Activated CD8-positive, alpha-beta memory T cell treated with anti-CD3 and anti-CD28 coated beads, Interleukin-2, amount 50 U/mL, for 1 hour (primary cell): Measurements from ENCODE around the gene REX1BD.

Source experiments
- DNase-seq: peaks from one replicate; pipeline ENCODE4 v3.0.0-alpha.2; 2020; ENCODE audit errors: extremely low read depth

Gene REX1BD

DNA sequence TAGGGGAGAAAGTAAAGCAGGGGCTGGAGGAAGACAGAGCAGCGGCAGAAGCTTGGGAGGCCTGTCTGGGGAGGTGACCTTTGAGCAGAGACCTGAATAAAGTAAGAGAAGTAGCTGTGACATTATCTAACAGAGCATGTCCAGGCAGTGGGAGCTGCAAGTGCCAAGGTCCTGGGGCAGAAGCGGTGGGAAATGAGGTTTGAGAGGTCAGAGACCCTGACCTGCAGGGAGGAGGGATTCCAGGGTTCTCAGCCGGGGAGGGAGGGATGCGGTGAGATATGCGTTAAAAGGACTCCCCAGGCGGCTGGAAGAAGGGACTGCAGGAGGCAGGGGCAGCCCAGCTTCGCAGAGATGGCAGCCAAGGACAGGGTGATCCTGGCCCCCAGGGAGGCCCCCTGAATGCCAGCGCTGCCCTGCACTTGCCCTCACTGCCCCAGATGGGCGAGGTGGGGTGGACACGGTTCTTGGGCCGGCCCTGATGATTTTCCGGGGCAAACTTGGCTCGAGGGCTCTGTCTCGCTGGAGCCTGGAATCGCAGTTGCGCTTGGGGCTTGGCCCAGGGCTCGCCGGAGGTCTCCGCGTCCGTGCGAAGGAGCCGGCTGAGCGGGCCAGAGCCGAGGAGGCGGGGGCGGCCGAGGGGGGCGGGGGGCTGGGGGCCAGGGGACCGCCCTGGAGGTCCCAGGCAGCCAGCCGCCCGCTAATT lies 14.8 kb downstream of the REX1BD start:
- DNase-seq, result no peak

DNA sequence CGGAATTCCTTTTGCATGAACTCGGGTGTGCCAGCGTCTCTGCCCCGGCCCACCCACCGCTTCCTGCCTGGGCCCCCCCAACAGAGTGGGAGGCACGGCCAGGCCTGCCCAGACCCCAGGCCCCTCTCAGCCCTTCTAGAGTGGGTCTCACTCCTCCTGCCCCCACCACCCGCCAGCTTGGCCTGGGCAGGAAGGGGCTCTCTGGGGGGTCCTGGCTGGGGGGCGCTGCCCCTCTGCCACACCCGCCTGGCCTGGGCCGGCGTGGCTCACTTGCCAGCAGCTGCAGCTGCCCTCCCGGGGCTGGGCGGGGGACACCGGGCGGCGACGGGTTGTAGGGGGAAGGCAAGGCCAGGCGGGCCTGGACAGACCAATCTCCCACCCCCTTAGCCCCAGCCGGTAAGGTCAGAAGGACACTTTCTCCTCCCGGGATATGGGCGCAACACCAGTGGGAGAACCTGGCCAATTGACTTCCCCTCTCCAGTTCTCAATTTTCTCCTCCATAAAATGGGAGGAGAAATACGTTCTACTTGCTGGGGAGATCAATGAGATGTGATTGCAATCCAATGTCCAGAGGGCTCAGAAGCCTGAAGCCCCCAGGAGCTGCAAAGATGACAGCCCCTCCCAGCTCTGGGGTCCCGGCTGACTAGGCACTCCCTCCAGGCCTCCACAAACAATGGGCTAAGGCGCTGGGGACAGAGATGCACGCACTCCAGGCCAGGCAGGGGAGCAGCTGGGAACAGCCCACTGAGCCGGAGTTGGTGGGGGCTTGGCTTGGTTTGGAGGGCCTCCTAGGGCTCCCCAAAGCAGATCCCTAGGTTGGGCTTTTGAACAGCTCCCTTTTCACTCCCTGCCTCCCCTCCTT lies 15.6 kb downstream of the REX1BD start:
- no peak for DNase-seq

DNA sequence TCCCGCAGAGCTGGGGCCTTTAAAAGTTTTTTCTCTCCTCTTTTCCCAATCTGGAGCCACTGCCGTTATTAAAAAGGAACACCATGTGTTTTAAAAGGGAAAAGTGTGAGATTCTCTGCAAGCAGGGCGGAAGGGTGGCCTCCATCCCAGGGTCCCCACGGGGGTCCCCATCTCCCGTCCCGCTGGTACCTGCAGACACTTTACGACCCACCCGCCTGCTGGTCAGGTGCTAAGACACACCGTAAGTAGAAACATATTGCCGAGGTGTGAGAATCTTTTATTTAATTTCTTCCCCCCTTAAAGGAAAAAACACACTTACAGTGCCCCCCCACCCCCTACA lies 16.2 kb downstream of the REX1BD start:
- DNase-seq, result no peak

DNA sequence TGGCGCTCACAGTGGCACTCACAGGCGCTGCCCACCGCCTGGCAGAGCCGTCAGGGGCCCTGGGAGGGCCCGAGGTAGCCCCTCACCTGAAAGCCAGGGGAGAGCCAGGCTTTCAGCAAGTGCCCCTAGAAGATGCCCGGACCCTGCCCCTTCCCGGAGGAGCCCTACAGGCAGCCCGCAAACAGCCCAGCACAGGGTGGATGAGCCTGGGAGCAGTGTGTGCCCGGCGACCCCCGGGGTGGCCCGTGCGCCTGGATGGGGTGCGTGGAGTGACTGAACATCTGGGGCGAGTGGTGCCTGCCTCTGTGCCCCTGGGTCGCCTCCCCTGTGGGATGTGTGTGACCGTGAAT lies 16.6 kb downstream of the REX1BD start:
- no peak for DNase-seq

DNA sequence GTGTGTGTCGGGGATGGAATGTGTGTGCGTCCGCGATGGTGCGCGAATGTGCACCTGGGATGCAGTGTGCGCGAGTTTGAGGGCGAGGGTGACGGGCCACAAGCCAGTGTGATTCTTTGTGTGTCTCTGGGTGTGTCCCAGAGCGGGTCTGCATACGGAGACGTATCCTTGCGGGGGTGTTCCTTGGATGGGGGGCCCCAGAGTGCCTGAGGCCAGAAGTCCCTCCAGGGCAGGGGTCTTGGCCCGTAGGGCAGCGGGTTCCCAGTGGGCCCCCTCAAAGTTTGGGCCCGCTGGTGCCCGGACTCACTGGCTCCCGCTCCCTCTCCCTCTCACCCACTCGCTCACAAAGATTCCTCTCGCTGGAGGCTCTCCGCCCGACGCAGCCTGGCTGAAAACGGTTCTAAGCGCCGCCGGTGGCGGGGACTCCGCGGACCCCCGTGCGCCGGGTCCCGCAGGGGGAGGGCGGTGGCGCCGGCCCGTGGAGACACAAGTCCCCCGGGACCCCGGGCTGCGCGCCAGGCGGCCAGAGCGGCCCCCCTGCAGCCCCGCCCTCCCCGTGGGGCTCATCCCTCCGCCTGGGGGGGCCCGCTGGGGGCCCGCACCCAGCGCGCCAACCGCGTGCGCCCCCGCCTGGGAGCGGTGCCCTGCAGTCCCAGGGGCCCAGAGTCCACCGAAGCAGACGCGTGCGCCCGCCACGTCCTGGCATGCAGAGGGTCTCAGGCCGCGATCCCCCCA lies 17.1 kb downstream of the REX1BD start:
- no peak for DNase-seq

DNA sequence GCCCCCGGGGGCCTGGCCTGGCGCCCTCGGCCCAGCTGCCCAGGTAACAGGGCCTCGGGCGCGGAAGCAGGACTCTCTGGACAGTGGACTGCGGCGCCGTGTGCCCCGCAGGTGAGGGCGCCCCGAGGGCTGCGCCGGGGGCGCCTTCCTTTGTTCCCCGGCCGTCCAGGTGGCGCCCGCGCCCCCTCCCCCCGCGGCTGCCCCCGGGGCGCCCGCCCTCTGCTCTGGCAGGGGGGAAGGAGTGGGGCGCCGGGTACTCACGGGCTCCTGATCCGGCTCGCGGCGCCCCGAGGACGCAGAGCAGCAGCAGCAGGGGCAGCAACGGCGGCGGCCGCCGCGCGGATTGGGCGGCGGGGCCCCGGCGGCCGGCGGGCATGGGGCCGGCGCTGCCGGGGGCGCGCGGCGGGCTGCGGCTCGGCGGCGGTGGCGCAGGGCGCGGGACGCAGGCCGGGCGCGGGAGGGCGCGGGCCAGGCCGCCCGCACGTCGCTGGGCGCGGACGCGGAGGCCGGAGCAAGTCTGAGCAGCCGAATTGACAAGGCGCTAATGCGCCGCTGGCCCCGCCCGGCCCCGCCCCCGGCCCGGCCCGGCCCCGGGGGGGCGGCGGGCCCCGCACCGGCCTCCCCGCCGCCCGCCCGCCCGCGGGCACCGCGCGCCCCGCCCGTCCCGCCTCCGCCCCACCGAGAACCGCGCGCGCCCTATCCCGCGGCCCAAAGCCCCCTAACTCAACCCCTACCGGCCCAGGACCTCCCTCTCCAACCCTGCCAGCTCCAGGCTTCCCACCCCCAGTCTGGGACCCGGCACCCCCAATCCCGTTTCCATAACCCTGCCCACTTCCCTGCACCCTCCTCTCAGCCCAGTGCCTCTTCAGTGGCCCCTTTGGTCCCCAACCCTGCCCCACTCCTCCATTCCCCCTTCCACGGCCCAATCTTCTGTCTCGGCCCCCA lies 18.0 kb downstream of the REX1BD start, which contains the start of gene CRLF1:
TSS of gene CRLF1 (minus strand) at position 519 of the 945 bp plus-strand sequence. CDS start at position 376, 143 bp downstream.
- DNase-seq, result no peak

DNA sequence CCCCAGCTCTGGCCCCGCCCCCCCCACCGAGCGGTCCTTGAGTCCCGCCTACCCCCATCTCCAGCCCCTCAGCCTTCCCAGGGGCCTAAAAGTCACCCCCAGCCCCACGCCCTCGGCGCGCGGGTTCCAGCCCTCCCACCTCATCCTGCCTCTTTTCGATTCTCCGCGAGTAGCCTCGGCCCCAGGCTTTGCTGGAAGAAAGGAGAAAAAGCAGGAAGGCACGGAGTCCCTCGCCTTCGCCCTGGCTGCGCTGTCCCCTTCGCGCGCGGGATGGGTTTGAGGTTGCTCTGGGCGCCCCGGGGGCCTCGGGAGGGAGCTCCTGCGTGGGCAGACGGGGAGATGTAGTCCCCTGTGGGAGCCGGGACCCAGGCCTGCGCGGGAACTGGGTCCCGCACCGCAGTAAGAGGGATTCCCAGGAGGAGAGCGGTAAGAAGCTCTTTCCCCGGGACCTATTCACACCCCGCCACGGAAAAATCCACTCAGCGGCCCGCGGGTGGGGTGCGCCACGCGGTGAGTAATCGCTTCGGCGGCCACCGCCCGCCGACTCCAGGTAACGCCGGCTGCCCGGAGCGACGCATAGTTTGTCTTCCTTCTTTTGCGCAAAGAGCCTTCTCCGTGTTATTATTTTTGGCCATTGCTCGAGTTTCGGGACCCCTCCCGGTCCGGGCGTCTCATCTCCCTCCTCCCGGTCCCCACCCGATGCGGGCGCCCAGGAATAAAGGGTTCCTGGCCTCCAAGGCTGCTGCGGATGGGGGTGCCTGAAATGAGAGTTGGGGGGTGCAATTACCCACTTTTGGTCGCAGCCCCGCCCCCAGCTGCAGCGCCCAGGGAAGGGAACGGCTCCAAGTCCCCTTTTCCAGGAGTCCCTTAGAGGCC lies 18.9 kb downstream of the REX1BD start:
- DNase-seq, result no peak

DNA sequence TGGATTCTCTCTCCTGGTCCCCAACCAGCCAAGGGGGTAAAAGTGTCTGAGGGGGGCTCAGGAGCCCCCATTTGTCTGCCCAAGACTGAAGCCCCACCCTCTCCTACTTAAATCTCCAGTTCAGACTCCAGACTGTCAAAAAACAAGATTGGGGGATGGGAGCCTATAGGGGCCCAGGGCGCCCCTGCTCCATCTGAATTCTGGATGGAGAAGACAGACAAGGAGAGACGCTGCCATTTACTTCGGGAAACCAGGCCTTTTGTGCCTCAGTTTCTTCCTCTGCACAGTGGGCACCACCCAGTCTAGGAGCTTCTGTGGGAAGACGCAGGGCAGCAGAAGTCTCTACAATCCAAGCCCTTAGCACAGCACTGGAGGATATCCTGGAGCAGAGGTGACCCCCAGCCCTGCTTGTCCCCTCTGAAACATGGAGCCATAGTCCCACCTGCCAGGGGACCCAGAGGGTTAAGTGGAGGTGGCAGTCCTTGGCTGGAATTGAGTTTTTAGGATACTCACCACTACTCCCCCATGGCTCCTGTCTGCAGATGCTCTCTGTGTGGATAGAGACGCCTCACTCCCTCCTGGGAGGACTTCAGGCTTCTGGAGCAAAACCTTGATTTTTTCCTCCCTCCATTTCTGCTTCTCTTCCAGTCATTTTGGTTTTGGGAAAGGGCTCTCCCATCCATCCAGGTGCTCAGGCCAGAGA lies 19.7 kb downstream of the REX1BD start:
- DNase-seq, result no peak

DNA sequence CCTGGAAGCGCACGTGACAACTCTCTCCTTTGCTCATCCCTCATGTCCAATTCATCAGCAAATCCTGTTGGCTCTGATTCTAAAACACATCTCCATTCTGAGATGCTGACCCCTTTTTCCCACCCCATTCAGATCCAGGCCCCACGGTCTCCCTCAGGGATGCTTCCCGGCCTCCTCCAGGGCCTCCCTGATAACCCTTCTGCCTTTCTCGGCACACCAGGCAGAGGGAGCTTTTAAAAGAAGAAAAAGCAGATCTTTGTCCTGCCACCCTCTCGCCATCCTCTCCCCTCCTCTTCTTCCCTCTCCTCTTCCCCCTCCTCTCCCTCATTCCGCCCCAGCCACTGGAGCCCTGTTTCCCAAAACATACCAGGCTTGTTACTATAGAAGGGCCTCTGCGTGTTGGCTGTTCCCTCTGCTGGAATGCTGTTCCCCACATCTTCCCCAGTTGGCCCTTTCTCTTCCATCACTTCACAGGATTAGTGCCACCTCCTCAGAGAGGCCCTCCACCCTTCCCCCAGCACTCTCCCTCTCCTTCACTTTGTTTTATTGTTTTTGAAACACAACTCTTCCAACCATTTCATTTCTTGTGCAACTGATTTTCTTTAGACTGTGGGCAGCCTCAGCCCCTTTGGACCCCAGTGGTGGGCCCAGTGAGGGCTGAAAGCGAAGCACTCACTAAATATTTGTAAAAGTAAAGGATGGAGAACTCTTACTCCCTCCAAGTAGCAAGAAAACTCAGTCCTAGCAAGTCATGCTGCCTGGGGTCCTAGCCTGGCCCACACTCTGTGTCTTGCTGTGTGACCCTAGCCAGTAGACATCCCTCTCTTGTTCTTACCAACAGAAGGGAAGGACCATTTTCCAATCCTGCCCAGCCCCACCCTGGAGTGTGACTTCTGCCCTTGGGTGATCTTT lies 20.5 kb downstream of the REX1BD start:
- DNase-seq, result no peak

DNA sequence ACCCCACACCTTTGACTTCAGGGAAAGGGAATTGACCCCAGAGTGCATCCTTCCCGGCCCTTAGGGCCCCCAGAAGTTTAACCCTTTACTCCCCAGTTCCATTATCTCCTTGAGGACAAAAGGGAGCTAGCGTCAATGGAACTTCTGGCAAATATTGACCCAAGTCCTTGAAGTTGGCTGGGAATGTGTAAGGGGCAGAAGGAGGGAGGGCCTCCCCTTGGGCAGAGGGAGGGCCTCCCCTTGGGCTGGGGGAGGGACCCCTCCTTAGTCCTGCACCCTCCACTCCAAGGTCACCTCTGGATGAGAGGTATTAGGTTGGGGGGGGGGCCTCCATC lies 21.1 kb downstream of the REX1BD start:
- no peak for DNase-seq

DNA sequence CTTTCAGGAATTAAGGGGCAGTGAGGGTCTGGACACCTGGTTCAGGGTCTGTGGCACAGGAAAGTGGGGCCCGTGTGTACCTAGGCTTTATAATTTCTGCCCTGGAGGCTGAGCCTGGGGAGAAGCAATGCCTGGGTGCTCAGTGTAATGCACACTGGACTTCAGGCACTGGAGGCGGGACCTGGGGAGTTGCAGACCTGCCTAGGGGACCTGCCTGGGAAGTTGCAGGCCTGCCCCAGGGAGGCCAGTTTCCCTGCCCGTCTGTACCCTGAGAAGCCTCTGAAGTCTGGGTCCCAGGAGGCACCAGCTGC lies 21.6 kb downstream of the REX1BD start:
- DNase-seq, result no peak

DNA sequence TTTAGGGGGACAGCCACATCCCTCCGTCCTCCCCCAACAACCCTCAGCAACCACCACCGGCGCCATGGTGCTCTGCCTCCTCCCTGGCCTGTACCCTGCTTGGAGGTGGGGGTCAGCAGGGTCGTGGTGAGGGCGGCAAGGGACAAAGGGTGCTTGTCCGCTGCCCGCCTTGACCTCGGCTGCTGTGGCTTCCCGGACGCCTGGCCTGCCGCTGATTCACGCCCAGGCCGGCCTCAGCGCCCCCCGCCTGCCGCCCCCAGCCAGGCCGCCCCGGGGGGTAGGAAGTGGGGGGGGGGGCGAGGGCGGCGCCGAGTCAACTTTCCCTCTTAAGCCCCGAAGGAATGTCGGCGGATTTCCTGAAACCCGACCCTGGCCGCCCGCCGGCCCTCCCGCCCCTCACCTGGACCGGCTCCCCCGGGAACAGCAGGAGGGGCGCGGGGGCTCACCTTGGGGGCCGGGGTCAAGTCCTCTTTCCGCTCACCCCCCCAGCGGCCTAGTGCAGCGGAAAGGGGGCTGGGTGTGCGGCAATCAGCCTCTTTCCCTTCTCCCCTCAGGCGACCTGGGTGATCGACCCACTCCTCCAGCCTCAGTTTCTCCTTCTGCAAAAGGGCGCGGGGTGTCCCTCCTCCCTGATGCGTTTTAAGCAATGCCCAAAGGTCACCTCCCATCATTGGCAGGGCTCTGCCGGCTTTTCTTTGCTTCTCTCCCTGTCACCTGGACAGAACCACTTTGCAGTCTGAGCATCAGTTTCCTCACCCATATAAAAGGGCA lies 22.1 kb downstream of the REX1BD start:
- no peak for DNase-seq

DNA sequence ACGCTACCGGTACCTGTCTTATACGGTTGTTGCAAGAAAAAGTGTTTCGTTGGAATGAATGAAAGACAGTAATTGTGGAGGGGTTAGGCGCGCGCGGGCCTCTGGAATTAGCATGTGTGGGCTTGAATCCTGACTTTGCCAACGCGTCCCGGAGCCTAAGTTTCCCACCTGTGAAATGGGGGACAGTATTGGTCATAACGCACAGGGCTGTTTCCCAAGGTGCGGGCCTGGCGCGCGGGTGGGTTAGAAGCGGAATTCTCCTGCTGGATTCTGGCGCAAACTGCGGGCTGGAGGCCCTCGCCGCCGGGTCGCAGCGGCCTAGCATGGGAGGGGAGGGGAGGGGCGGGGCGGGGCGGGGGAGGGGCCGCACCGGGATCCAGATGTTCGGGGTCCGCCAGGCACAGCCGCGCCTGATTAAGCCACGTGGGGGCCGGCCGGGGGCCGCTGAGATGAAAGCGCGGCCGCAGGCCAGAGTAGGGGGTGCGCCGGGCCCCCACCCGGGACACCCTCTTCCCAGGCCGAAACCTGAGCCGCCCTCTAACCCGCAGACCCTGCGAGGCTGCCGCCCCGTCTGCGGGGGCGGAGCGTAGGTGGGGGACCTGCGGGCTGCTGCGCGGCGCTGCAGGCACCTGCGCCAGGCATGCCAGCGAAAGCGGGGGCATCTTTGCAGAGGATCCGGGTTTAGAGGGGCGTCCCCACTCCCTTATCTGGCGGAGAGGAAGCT lies 22.9 kb downstream of the REX1BD start:
- DNase-seq, result no peak

DNA sequence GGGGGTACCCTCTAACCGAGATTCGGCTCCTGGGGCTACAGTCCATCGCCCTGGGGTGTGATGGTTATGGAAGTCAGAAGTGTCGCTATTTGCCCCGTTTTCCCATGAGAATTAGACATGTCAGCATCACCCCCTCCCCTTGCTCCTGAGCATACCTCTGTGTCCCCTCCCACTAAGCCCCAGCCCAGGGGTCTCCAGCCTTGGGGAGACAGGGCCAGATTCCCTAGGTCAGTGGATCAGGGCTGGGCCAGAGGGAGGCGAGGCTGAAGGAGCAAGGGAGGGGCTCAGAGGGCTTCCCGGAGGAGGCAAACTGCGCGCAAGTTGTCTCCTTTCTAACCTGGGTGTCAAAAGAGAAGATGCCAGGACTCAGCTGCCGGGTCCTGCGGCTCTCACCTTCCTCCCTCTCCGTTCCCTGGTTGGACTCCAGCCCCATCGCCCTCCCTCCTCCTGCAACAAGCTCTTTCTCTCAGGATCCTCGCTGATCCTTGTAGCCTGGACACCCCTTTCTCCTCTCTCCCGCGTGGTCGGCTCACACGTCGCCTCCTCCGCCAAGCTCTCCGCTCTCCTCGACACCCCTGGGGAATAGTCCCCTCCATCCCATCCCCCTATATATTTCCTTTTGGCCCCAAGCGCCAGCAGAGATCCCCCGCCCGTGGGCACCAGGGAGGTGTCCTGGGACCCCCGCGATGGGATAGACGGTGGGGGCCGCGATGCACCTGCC lies 23.6 kb downstream of the REX1BD start:
- no peak for DNase-seq

DNA sequence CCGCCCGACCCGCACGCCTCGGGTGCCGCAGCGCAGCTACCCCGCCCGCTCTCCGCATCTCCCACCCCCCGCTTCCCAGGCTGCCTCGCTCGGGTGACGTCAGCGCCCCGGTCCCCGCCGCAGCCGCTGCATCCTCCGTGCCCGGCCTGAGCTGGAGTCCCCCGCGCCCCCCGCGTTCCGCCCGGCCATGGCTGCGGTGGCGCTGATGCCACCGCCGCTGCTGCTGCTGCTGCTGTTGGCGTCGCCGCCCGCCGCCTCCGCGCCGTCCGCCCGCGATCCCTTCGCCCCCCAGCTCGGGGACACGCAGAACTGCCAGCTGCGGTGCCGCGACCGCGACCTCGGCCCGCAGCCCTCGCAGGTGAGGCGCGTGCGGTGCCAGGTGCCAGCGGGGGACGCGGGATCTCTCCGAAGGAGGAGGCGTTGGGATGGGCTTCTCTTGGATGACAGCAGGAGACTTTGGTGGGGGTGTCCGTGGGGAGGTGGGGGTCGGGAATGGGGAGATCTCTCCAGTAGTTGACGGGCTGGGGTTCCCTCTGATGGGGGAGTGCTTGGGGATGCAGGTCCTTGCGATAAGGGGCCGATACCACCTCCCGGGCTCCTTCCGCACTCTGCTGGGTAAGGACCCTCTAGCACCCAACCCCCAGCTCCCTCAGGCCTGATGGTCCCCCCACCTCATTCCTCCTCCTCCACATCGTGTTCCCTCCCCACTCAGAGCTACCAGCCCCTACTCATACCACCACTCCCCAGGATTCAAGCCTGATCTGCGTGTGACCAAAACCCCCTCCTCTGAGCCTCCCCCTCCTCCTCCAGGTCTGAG lies 24.4 kb downstream of the REX1BD start, which contains the start of gene TMEM59L:
TSS of gene TMEM59L (plus strand) at position 99 of the 817 bp plus-strand sequence. CDS start at position 188, 89 bp downstream.
- DNase-seq, result no peak
